ENCODE data around the gene FXYD1.

FXYD1 gene

GRCh38 chr19:35174226-35174625 is 35.6 kb downstream of the FXYD1 start:
- no peak for DNase-seq
- no peaks in the 10 kb centered on the region for H3K9me3 ChIP-seq (ENCODE audit: severe bottlenecking)
- H3K27ac ChIP-seq, result no peak overlapping the region
- H3K27me3 ChIP-seq (ENCODE audit: insufficient read depth, low read depth, severe bottlenecking), result no peaks in the 10 kb centered on the region
- no peak overlapping the region for H3K4me3 ChIP-seq (ENCODE audit: low read depth, low read length)
- no peaks in the 10 kb centered on the region for H3K36me3 ChIP-seq
- TF ChIP-seq CTCF (IDR thresholded peaks at IDR 0.05; ENCODE audit: low read depth, low read length), result no peak

- H3K4me3 ChIP-seq (ENCODE audit: low read depth, low read length), result no peak overlapping the region
- no peak overlapping the region for H3K27ac ChIP-seq
Measured at GRCh38 chr19:35176181-35176570, 37.6 kb downstream of the FXYD1 start.

GRCh38 chr19:35177377-35178274 is 39.0 kb downstream of the FXYD1 start:
- no peak for TF ChIP-seq CTCF (IDR thresholded peaks at IDR 0.05; ENCODE audit: low read depth, low read length)
- no peak for DNase-seq
- Histone ChIP-seq H3K9me3 (ENCODE audit: severe bottlenecking) (no peaks in the 10 kb centered on the region), H3K36me3 (no peaks in the 10 kb centered on the region), H3K27me3 (ENCODE audit: insufficient read depth, low read depth, severe bottlenecking) (no peaks in the 10 kb centered on the region), H3K4me3 (ENCODE audit: low read depth, low read length) (no peak overlapping the region), H3K27ac (no peak overlapping the region)

More at GRCh38 chr19:35176181-35176570, 37.6 kb downstream of the FXYD1 start:
- H3K27me3 ChIP-seq (ENCODE audit: insufficient read depth, low read depth, severe bottlenecking), result no peaks in the 10 kb centered on the region
- no peak for DNase-seq
- no peaks in the 10 kb centered on the region for H3K36me3 ChIP-seq
- no peaks in the 10 kb centered on the region for H3K9me3 ChIP-seq (ENCODE audit: severe bottlenecking)
- no peak for TF ChIP-seq CTCF (IDR thresholded peaks at IDR 0.05; ENCODE audit: low read depth, low read length)

- Histone ChIP-seq H3K27me3 (ENCODE audit: insufficient read depth, low read depth, severe bottlenecking) (no peaks in the 10 kb centered on the region), H3K4me3 (ENCODE audit: low read depth, low read length) (no peak overlapping the region), H3K27ac (no peak overlapping the region), H3K36me3 (no peaks in the 10 kb centered on the region), H3K9me3 (ENCODE audit: severe bottlenecking) (no peaks in the 10 kb centered on the region)
- no peak for DNase-seq
- no peak for TF ChIP-seq CTCF (IDR thresholded peaks at IDR 0.05; ENCODE audit: low read depth, low read length)
Measured at GRCh38 chr19:35178701-35179100, 40.1 kb downstream of the FXYD1 start.

- no peak for TF ChIP-seq CTCF (IDR thresholded peaks at IDR 0.05; ENCODE audit: low read depth, low read length)
- no peaks in the 10 kb centered on the region for H3K27me3 ChIP-seq (ENCODE audit: insufficient read depth, low read depth, severe bottlenecking)
- no peaks in the 10 kb centered on the region for H3K36me3 ChIP-seq
- H3K4me3 ChIP-seq (ENCODE audit: low read depth, low read length), result no peak overlapping the region
- H3K9me3 ChIP-seq (ENCODE audit: severe bottlenecking), result no peaks in the 10 kb centered on the region
- H3K27ac ChIP-seq, result no peak overlapping the region
- no peak for DNase-seq
Measured at GRCh38 chr19:35179830-35180229, 41.2 kb downstream of the FXYD1 start.

All from WERI-Rb-1 (cell line).